Peyer's patch (tissue), 4 donors: ENCODE results near the gene FBXL3. TPM values are rescaled to one million over a fixed set of nuclear protein-coding genes. Genes with fewer than 3 reads are reported as not detected.

Experiments used
- DNase-seq, 3 donors: peaks; one replicate each; pipeline ENCODE4 v3.0.0-alpha.2; 2017 to 2019
- H3K27ac ChIP-seq, 4 donors: fragments of 200-600 bp; sonication (generic); one replicate each; pipeline ENCODE4 v1.5.1; 2016 to 2019
- H3K27me3 ChIP-seq, 2 donors: fragments of 200-600 bp; sonication (generic); one replicate each; pipeline ENCODE4 v1.5.1; 2019
- H3K36me3 ChIP-seq, 3 donors: fragments of 200-600 bp; sonication (generic); one replicate each; pipeline ENCODE4 v1.5.1; 2016 to 2019
- H3K4me1 ChIP-seq, 4 donors: fragments of 200-600 bp; sonication (generic); one replicate each; pipeline ENCODE4 v1.5.1; 2016 to 2019
- H3K4me3 ChIP-seq, 4 donors: fragments of 200-600 bp; sonication (generic); 1 replicate in 3 of 4; 2 replicates in 1 of 4; pipeline ENCODE4 v1.5.1; 2016 to 2019; ENCODE audit warnings: mild to moderate bottlenecking in 1 of 4
- H3K9me3 ChIP-seq, 4 donors: fragments of 200-600 bp; sonication (generic); one replicate each; pipeline ENCODE4 v1.5.1; 2016 to 2019; ENCODE audit warnings: mild to moderate bottlenecking in 1 of 4
- POLR2A ChIP-seq, 2 donors: fragments of 450-650 bp; IDR thresholded peaks; one replicate each; pipeline ENCODE4 v1.5.1; 2017; ENCODE audit warnings: antibody characterized with exemption in 2 of 2, mild to moderate bottlenecking in 2 of 2, moderate library complexity in 2 of 2
- total RNA-seq, 4 donors: library from RNA; depleted of rRNA; stranded (reverse); fragments of >200 nt; gene quantifications; one replicate each; pipeline ENCODE4 v1.1.0, GENCODE V29; 2016
- TF ChIP-seq, protein P1 (sequence below), 6 experiments: fragments of 450-650 bp in 4 of 6; fragments of 200-600 bp in 2 of 6; sonication (generic) in 1 of 6; IDR thresholded peaks; one replicate each; pipeline ENCODE4 v1.5.1; 2017 to 2019; ENCODE audit warnings: antibody characterized with exemption in 6 of 6, mild to moderate bottlenecking in 3 of 6, moderate library complexity in 1 of 6

FBXL3 gene
- total RNA-seq, 4 donors from 2014 or later, result 48.7 to 66.2 (median 52.7) TPM

DNA sequence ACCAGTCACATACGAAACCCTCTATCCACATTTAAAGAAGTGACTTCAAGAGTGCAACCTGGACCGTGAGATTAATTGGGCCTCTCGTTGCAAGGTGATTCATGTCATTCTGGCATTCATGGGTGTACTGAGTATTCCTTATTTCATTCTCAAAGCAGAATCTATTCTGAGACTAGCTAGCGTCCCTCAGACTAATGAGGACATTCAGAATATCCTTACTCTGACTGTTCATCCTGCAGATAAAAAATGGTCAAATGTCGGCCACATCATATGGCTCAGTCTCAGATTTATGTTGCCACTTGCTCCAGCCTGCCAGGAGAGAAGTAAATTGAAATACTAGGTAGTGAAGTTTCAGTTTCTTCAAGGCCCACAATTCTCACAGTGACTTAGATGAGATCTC, 71.3 kb downstream of the FBXL3 start:
- no peak overlapping the region for H3K27ac ChIP-seq

More for the DNA sequence above, 71.3 kb downstream of the FBXL3 start:
- Histone ChIP-seq H3K4me3 (no peak overlapping the region), H3K9me3 (peaks cover 0 to 12% (median 5%) of the 10 kb centered on the region in 4 donors), H3K4me1 (no peaks in the 10 kb centered on the region), H3K27me3 (no peaks in the 10 kb centered on the region), H3K36me3 (no peaks in the 10 kb centered on the region)
- TF ChIP-seq, protein P1, sequence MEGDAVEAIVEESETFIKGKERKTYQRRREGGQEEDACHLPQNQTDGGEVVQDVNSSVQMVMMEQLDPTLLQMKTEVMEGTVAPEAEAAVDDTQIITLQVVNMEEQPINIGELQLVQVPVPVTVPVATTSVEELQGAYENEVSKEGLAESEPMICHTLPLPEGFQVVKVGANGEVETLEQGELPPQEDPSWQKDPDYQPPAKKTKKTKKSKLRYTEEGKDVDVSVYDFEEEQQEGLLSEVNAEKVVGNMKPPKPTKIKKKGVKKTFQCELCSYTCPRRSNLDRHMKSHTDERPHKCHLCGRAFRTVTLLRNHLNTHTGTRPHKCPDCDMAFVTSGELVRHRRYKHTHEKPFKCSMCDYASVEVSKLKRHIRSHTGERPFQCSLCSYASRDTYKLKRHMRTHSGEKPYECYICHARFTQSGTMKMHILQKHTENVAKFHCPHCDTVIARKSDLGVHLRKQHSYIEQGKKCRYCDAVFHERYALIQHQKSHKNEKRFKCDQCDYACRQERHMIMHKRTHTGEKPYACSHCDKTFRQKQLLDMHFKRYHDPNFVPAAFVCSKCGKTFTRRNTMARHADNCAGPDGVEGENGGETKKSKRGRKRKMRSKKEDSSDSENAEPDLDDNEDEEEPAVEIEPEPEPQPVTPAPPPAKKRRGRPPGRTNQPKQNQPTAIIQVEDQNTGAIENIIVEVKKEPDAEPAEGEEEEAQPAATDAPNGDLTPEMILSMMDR (IDR thresholded peaks at IDR 0.05), result no peak
- no peak for TF ChIP-seq POLR2A (IDR thresholded peaks at IDR 0.05)
- DNase-seq, result no peak

Other genes with a start within 250 kb of the FBXL3 start
- gene KCTD12, start 140.8 kb downstream of the FBXL3 start, total RNA-seq, result 10 to 100 TPM; 11.4 to 47.0 (median 21.3) TPM
- not detected for gene ACOD1, start 78.6 kb downstream of the FBXL3 start, total RNA-seq
- 10 to 100 TPM in 3 of 4 donors, 1 to 10 TPM in 1; 9.1 to 24.3 (median 21.6) TPM for gene CLN5, start 35.1 kb downstream of the FBXL3 start, total RNA-seq